HG03045 (cell line): ENCODE measurements around the gene EYA2.

Experiments
- ATAC-seq: cut with Tn5 transposase; IDR thresholded peaks from one replicate; pipeline ENCODE4 v1.9.1; 2021; ENCODE audit warnings: mild to moderate bottlenecking, moderate library complexity; ENCODE audit not compliant: unreplicated experiment

The EYA2 gene

GRCh38 chr20:46999801-47000465, 105.3 kb downstream of the EYA2 start:
- no peak for ATAC-seq

DNA sequence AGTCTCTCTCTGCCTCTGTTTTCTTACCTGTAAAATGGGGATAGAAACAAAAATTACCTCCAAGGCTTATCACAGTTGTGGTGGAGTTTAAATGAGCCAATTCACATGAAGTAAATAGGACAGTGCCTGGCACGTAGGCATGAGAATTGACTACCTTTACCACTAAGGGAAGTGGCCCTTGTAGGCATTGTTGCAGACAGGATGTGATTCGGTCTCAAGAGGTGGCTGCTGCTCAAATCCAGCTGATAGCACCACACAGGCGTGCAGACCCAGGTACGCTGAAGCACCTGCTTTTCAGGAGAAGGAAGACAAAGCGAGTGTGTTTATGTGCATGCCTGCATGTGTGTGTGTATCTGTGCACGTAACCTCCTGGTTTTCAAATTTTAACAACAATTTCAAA, 108.6 kb downstream of the EYA2 start:
- ATAC-seq, result no peak

- no peak for ATAC-seq
Measured at GRCh38 chr20:47004179-47004578, 109.5 kb downstream of the EYA2 start.

GRCh38 chr20:47007826-47008655, 113.4 kb downstream of the EYA2 start:
- ATAC-seq, result no peak

DNA sequence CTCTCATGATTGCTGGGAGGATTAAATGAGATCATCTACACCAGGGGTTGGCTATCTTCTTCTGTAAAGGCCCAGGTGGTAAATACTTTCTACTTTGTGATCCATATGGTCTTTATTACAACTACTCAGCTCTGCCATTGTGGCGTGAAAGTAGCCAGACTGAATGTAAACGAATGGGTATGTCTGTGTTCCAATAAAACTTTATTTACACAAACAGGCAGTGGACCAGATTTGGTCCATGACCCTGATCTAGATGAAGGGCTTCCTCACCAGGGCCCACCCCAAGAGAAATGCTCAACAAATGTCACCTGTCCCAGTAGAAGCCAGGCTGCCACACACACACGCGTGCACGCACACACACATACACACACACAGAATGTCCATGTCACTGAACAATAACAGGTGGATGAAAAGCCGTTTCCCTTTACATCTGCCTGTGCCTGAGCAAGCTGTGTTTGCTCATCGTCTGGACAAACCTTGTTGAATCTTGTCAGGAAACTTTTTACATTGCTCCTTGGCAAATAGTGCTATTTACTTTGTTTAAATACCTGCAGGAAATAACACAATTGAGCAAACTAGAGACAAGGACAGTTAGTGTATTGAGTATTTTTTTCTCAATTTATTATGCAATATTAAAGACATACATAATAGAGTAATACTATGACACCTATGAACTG, 114.3 kb downstream of the EYA2 start:
- no peak for ATAC-seq

GRCh38 chr20:47009784-47010183, 115.1 kb downstream of the EYA2 start:
- no peak for ATAC-seq

- no peak for ATAC-seq
Measured at GRCh38 chr20:47011984-47012383, 117.3 kb downstream of the EYA2 start.

DNA sequence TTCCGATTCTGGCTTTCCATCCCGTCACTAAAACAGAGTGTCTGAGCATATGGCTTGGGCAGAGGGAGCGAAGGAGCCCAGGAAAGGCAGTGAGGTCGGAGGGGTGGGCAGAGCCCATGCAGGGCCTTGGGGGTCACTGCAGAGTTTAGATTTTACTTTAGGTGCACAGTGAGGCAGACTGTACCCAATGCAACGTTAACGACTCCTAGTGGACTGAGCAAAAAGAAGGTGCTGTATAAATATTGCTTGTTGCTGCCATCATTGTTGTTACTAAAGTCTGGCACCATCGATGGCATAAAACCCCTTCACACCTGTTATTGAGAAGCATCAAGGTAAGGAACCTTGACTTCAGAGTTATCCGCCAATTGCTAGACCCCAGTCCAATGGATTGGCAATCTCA, 119.0 kb downstream of the EYA2 start:
- no peak for ATAC-seq

GRCh38 chr20:47016068-47016664, 121.5 kb downstream of the EYA2 start:
- ATAC-seq, result no peak

DNA sequence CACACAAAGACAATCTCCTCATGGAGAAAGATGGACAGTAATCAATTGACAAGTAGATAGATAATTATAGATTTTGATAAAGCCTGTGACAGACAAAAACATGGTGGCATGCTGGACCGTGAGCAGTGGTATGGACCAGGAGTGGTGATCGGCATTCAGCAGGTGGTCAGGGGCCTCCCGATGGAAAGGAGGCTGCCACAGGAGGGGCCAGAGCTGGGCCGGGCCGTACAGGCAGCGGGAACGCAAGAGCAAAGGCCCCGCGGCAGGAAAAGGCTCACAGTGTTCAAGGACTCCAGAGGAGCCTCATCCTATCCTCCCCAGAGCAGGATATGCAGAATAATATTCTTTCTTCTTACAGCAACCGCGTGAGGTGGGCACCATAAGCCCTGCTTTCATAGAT, 123.7 kb downstream of the EYA2 start:
- no peak for ATAC-seq

GRCh38 chr20:47019121-47019824, 124.6 kb downstream of the EYA2 start:
- no peak for ATAC-seq

DNA sequence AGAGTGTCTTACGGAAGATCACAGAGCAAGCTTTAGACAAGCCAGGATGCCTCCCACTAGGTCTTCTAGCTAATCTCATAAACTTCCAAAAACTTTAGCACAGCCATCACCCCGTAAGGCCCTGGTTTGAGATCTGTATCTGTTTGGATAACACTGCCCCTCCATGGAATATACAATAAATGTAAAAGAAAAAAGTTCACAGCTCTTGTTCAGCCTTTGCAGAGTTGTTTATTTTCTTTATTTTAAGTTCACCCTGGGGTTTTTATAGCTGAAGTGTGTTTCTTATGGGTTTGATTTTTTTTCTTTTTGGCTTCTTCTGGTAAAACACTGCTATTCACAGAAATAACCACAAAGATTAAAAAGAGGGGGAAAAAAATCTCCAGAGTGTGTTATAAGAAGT, 125.6 kb downstream of the EYA2 start:
- no peak for ATAC-seq

GRCh38 chr20:47021850-47022249, 127.2 kb downstream of the EYA2 start:
- ATAC-seq, result no peak

DNA sequence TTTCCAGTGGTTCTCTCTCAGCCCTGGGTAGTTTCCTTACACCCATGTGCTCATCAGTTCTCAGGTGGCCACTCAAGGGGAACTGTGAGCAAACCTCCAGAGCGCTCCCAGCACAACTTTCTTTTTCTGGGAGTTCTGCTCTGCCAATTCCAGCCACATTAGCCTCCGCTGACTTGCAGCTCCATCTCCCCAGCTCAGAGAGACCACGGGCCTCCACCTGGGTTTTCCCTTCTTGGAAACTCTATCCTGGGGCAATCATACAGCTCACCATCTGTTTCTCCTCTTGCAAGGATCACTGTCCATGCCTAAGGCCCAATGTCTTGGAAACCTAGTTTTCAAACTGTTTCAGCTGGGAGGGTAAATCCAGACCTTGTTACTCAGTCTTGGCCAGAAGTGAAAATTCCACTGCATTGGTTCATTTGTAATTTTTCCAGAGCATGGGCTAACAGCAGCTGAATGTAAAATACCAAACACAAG, 129.9 kb downstream of the EYA2 start:
- no peak for ATAC-seq

GRCh38 chr20:47027042-47027441, 132.4 kb downstream of the EYA2 start:
- ATAC-seq, result no peak

GRCh38 chr20:47027456-47027855, 132.8 kb downstream of the EYA2 start:
- ATAC-seq, result no peak

GRCh38 chr20:47028487-47028886, 133.8 kb downstream of the EYA2 start:
- no peak for ATAC-seq

GRCh38 chr20:47029845-47030244, 135.2 kb downstream of the EYA2 start:
- ATAC-seq, result no peak

DNA sequence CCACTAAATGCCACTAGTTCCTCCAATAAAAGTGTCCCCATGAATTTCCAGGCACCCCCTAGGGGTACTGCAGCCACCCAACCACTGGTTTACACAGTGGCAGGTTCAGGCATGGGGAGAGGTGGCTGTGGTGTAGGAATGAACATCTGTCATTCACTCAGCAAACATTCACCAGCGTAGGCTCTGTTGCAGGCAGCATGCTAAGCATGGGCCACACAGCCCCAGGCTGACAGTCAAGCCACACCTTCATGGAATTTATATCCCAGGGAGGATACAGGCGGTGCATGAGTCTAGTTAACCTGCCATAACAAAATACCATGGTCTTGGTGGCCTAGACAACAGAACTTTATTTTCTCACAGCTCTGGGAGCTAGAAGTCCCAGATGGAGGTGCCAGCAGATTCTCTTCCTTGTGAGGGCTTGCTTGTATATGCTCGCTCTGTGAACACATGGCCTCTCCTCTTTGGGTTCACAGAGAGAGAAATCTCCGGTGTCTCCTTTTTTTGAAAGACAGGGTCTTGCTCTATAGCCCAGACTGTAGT, 135.7 kb downstream of the EYA2 start:
- no peak for ATAC-seq

- ATAC-seq, result no peak
Measured at GRCh38 chr20:47031004-47031403, 136.4 kb downstream of the EYA2 start.
